ENCODE data around the gene KCNIP4. TPM values are rescaled to one million over a fixed set of nuclear protein-coding genes. Genes with fewer than 3 reads are reported as not detected.

Gene KCNIP4
- total and polyA plus RNA-seq, 8 donors, result 0.05 TPM; not detected in 7

DNA sequence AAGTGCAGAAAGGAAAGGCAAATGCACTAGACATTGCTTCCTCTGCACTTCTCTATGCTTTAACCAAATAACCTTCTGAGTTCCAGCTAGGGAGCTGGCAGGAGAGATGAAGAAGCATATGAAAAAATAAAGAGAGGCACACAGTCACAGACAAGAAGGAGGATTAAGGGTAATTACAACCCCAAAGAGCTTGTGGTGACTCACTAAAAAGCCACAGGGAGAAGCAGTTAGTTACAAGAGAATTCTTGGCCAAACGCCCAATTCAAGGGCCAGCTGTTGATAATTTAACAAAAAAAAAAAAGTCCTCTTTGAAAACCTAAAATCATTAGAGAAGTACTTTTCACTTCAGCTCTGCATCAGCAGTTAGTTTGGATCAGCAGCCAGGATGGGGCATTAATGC is 478.0 kb downstream of the KCNIP4 start:
- 0 to 9% methylated on average over 1 of the region's 1 CpG for WGBS, 2 donors
- no peaks in the 10 kb centered on the region for H3K4me1 ChIP-seq
- TF ChIP-seq, protein P1, sequence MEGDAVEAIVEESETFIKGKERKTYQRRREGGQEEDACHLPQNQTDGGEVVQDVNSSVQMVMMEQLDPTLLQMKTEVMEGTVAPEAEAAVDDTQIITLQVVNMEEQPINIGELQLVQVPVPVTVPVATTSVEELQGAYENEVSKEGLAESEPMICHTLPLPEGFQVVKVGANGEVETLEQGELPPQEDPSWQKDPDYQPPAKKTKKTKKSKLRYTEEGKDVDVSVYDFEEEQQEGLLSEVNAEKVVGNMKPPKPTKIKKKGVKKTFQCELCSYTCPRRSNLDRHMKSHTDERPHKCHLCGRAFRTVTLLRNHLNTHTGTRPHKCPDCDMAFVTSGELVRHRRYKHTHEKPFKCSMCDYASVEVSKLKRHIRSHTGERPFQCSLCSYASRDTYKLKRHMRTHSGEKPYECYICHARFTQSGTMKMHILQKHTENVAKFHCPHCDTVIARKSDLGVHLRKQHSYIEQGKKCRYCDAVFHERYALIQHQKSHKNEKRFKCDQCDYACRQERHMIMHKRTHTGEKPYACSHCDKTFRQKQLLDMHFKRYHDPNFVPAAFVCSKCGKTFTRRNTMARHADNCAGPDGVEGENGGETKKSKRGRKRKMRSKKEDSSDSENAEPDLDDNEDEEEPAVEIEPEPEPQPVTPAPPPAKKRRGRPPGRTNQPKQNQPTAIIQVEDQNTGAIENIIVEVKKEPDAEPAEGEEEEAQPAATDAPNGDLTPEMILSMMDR (IDR thresholded peaks at IDR 0.05), result no peak
- no peaks in the 10 kb centered on the region for H3K27me3 ChIP-seq
- intact Hi-C loops (cut with DNase I), result loop anchor here in 1 of 3 donors (5.0 kb wide), 1 partner anchor 698 kb away; no protein-coding TSS in a partner anchor
- no peak overlapping the region for H3K27ac ChIP-seq
- H3K36me3 ChIP-seq, result no peaks in the 10 kb centered on the region
- no peaks in the 10 kb centered on the region for H3K9me3 ChIP-seq
- no peak overlapping the region for H3K4me3 ChIP-seq
- FAIRE-seq (no peak), DNase-seq (no peak), ATAC-seq (peak in 2 of 4 donors; percentile 23 to 25)

DNA sequence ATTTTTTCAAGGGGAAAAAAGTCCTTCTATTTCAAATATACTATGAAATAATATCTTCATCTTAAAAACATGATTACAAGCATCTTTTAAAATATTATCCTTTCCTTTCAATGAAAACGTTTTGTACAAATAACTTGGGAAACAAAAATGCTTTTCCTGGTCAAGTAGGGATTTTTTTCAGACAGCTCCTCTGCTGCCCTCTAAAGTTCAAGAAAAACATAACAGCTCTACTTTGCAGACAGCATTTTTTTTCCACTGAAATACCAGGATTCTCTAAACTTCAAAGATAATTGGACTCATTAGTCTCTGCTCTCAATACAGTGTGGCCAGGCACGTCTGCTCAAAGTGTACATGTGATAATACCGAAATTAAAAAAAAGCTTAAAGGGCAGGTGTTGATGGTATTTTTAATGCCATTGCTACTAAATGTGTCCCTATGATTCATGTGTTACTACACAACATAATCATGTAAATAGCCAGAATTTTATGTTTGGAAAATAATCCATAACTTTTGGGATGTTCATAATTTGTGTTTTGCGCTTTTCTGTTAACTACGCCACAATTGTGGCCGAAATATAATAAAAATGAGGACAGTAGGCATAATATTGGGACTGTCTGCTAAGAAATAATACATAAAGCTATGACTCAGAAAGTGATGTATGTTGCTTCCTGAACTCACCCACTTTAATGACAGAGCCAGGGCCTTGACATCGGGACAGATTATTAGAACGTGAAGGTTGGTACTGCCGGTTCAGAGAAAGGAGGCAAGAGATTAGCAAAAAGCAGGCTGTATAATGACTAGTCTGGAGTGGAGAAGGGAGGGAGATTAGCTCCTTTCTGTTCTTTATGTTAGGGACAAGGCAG is 478.9 kb downstream of the KCNIP4 start:
- no peaks in the 10 kb centered on the region for H3K36me3 ChIP-seq
- peak; percentile 87 for FAIRE-seq

DNA sequence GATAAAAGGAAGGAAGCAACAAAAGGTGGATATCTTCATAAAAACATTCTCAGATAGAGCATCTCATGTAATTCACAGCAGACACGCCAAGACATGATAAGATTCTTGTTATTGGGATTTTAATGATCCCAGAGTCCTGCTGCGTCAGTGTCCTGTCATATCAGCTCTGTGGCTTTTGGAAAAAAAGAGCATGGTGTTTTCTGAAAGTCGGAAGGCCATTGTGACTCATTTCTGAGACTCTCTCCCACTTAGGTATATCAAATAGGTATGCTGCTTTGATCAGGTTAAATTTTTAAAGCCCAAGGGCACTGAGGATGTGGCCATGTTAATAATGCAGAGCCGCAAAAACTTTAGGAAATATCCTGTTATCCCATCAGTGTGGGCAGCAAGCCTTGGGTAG is 481.0 kb downstream of the KCNIP4 start:
- 66 to 67% methylated on average over 4 of the region's 4 CpGs for WGBS, 2 donors
- TF ChIP-seq, protein P1 (IDR thresholded peaks at IDR 0.05), result no peak
- no peaks in the 10 kb centered on the region for H3K9me3 ChIP-seq
- intact Hi-C loops (cut with DNase I), result loop anchor here in 1 of 3 donors (10.0 kb wide), 1 partner anchor 693 kb away; no protein-coding TSS in a partner anchor
- H3K4me3 ChIP-seq, result no peak overlapping the region
- FAIRE-seq (no peak), DNase-seq (no peak), ATAC-seq (no peak)
- H3K27ac ChIP-seq, result no peak overlapping the region
- no peaks in the 10 kb centered on the region for H3K4me1 ChIP-seq
- H3K27me3 ChIP-seq, result no peaks in the 10 kb centered on the region
- H3K36me3 ChIP-seq, result no peaks in the 10 kb centered on the region

More for the DNA sequence above, 478.9 kb downstream of the KCNIP4 start:
- Histone ChIP-seq H3K27ac (no peak overlapping the region), H3K27me3 (no peaks in the 10 kb centered on the region), H3K9me3 (no peaks in the 10 kb centered on the region), H3K4me3 (no peak overlapping the region), H3K4me1 (no peaks in the 10 kb centered on the region)
- ATAC-seq (peak in 2 of 4 donors; percentile 41 to 48), DNase-seq (no peak)
- WGBS, 2 donors, result 19 to 28% methylated on average over 9 of the region's 9 CpGs
- intact Hi-C loops (cut with DNase I), result loop anchor here in 2 of 3 donors (5.0 to 10.0 kb wide), 2 partner anchors 695 to 697 kb away; no protein-coding TSS in a partner anchor
- TF ChIP-seq, protein P1 (IDR thresholded peaks at IDR 0.05), result peak in 3 of 4 donors; percentile 25 to 31 (median 27)

DNA sequence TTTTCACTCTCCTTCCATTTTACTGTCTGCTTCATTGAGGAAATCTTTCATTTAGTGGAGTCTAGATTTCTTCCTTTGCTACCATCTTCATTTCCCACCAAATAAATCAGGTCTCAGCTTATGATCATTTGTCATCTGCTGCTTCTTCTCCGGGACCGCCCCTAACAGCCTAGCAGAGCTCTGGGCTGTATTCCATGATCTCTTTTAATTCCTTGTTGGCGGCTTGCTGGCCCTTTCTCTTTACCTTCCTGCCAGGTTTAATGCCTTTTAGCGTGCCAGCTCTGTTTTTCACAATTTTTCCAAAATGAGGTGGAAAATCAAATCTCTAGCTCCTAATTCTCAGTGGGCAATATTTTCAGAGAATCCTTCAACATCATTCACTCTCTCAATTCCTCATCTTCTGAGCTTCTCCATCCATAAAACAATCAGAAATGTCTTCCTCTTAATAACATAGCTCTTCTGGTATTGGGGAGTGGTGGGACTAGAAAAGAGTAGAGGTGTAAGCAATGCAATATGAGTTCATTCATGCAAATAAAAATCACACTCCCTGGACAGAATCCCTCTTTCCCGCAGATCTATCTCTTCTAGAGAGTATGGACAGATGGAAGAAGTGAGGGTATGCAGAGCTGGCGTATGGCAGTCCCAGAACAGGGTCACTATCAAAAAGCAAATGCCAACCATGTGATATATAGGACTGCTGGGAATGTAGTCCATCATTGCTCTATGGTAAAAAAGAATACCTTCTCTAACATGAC is 491.3 kb downstream of the KCNIP4 start:
- no peaks in the 10 kb centered on the region for H3K27me3 ChIP-seq
- no peak for FAIRE-seq
- DNase-seq, result no peak
- intact Hi-C loops (cut with DNase I), result no loop called here
- 62 to 77% methylated on average over 6 of the region's 6 CpGs for WGBS, 2 donors
- no peaks in the 10 kb centered on the region for H3K9me3 ChIP-seq
- H3K36me3 ChIP-seq, result no peaks in the 10 kb centered on the region
- no peaks in the 10 kb centered on the region for H3K4me1 ChIP-seq
- TF ChIP-seq, protein P1 (IDR thresholded peaks at IDR 0.05), result no peak
- no peak overlapping the region for H3K27ac ChIP-seq
- H3K4me3 ChIP-seq, result no peak overlapping the region
- ATAC-seq, result no peak

Measured in pancreas (tissue), 10 donors.